ENCODE data around the gene NGF.

- TF ChIP-seq CTCF (IDR thresholded peaks at IDR 0.05) (no peak), POLR2A (IDR thresholded peaks at IDR 0.05) (no peak)
Observed at GRCh38 chr1:115314765-115315164, 23.3 kb downstream of the NGF start.

Measured in heart left ventricle (tissue), 13 donors.